GM21360 (cell line): ENCODE results near the gene ARPC1B.

ENCODE experiments used
- ATAC-seq: cut with Tn5 transposase; IDR thresholded peaks from one replicate; pipeline ENCODE4 v1.9.1; 2021; ENCODE audit warnings: mild to moderate bottlenecking, moderate library complexity; ENCODE audit not compliant: unreplicated experiment

ARPC1B gene

GRCh38 chr7:99440195-99440594 lies 65.7 kb downstream of the ARPC1B start:
- ATAC-seq = no peak
